NCI-H774 (cell line): ENCODE measurements around the gene FAM163B.

Source experiments
- DNase-seq: peaks from one replicate; lab custom pipeline; 2025; lab: John Stamatoyannopoulos, UW

The FAM163B gene

GRCh38 chr9:133581513-133582343, 27.5 kb downstream of the FAM163B start:
- no peak for DNase-seq

GRCh38 chr9:133581011-133581410, 28.2 kb downstream of the FAM163B start:
- no peak for DNase-seq

- no peak for DNase-seq
Observed at GRCh38 chr9:133580419-133580738, 28.8 kb downstream of the FAM163B start.

- DNase-seq: no peak
Observed at GRCh38 chr9:133579601-133580418, 29.4 kb downstream of the FAM163B start.

GRCh38 chr9:133578524-133579441, 30.4 kb downstream of the FAM163B start:
- no peak for DNase-seq

GRCh38 chr9:133577737-133578112, 31.5 kb downstream of the FAM163B start:
- no peak for DNase-seq

GRCh38 chr9:133576875-133577736, 32.1 kb downstream of the FAM163B start:
- DNase-seq: no peak

GRCh38 chr9:133576031-133576874, 32.9 kb downstream of the FAM163B start:
- no peak for DNase-seq

GRCh38 chr9:133575186-133576030, 33.8 kb downstream of the FAM163B start:
- no peak for DNase-seq

GRCh38 chr9:133574771-133575170, 34.4 kb downstream of the FAM163B start:
- no peak for DNase-seq

GRCh38 chr9:133573791-133574515, 35.2 kb downstream of the FAM163B start:
- no peak for DNase-seq

- DNase-seq: no peak
Observed at GRCh38 chr9:133572821-133573361, 36.3 kb downstream of the FAM163B start.

- no peak for DNase-seq
Observed at GRCh38 chr9:133571896-133572595, 37.1 kb downstream of the FAM163B start.

- DNase-seq: no peak
Observed at GRCh38 chr9:133571391-133571890, 37.7 kb downstream of the FAM163B start.

- no peak for DNase-seq
Observed at GRCh38 chr9:133570691-133571080, 38.5 kb downstream of the FAM163B start.

GRCh38 chr9:133569891-133570690, 39.1 kb downstream of the FAM163B start:
- DNase-seq: no peak
